GM12891 (cell line): ENCODE measurements around the gene TLL1.

ENCODE experiments used
- DNase-seq: peaks from one replicate; pipeline ENCODE4 v3.0.0; 2011; ENCODE audit warnings: low spot score; ENCODE audit not compliant: insufficient read length
- FAIRE-seq: peaks from 2 replicates; lab custom pipeline; 2011; peaks lifted over from hg19 to GRCh38; lab: Jason Lieb, UNC
- PAX5 ChIP-seq: IDR thresholded peaks from 2 replicates; pipeline ENCODE4 v1.6.1; 2011; ENCODE audit warnings: low read length, moderate library complexity, mild to moderate bottlenecking; ENCODE audit not compliant: insufficient read depth, severe bottlenecking
- POLR2A ChIP-seq: IDR thresholded peaks from 2 replicates; pipeline ENCODE4 v1.6.1; 2011; ENCODE audit warnings: low read depth, low read length, control low read depth
- POLR2AphosphoS5 ChIP-seq: IDR thresholded peaks from 2 replicates; pipeline ENCODE4 v1.6.1; 2011; ENCODE audit warnings: low read depth, low read length, control low read depth
- POU2F2 ChIP-seq: IDR thresholded peaks from 2 replicates; pipeline ENCODE4 v1.6.1; 2011; ENCODE audit warnings: low read depth, mild to moderate bottlenecking, control low read depth, low read length, moderate library complexity
- SPI1 ChIP-seq: IDR thresholded peaks from 2 replicates; pipeline ENCODE4 v1.6.1; 2011; ENCODE audit warnings: low read depth, low read length, control low read depth
- TAF1 ChIP-seq: IDR thresholded peaks from 2 replicates; pipeline ENCODE4 v1.6.1; 2011; ENCODE audit warnings: low read depth, low read length, control low read depth

Gene TLL1

GRCh38 chr4:165875446-165875845 lies 2.4 kb downstream of the TLL1 start:
- TF ChIP-seq POLR2AphosphoS5 (no peak), PAX5 (no peak), TAF1 (no peak), POU2F2 (no peak), POLR2A (no peak), SPI1 (no peak)
- no peak for DNase-seq
- no peak for FAIRE-seq

GRCh38 chr4:165877286-165877685 lies 4.2 kb downstream of the TLL1 start:
- DNase-seq (no peak), FAIRE-seq (no peak)
- no peak for TF ChIP-seq POU2F2
- TF ChIP-seq SPI1: no peak
- no peak for TF ChIP-seq PAX5
- TF ChIP-seq POLR2AphosphoS5: no peak
- no peak for TF ChIP-seq POLR2A
- no peak for TF ChIP-seq TAF1

- no peak for TF ChIP-seq POLR2A
- no peak for TF ChIP-seq POLR2AphosphoS5
- TF ChIP-seq PAX5: no peak
- TF ChIP-seq POU2F2: no peak
- TF ChIP-seq SPI1: no peak
- no peak for TF ChIP-seq TAF1
- DNase-seq: no peak
- no peak for FAIRE-seq
Observed at GRCh38 chr4:165879641-165880040, 6.6 kb downstream of the TLL1 start.

- FAIRE-seq: no peak
- no peak for DNase-seq
- TF ChIP-seq POLR2A (no peak), POLR2AphosphoS5 (no peak), TAF1 (no peak), POU2F2 (no peak), PAX5 (no peak), SPI1 (no peak)
Observed at GRCh38 chr4:165894159-165894558, 21.1 kb downstream of the TLL1 start.

GRCh38 chr4:165905405-165906027 lies 32.5 kb downstream of the TLL1 start:
- DNase-seq: no peak
- TF ChIP-seq POLR2A: no peak
- no peak for TF ChIP-seq POLR2AphosphoS5
- no peak for TF ChIP-seq TAF1
- TF ChIP-seq POU2F2: no peak
- no peak for TF ChIP-seq PAX5
- TF ChIP-seq SPI1: no peak
- FAIRE-seq: no peak

GRCh38 chr4:165906272-165906671 lies 33.2 kb downstream of the TLL1 start:
- DNase-seq: no peak
- no peak for FAIRE-seq

GRCh38 chr4:165909947-165910346 lies 36.9 kb downstream of the TLL1 start:
- FAIRE-seq: no peak
- TF ChIP-seq PAX5 (no peak), TAF1 (no peak), POLR2A (no peak), SPI1 (no peak), POLR2AphosphoS5 (no peak), POU2F2 (no peak)

More at GRCh38 chr4:165906272-165906671, 33.2 kb downstream of the TLL1 start:
- TF ChIP-seq POLR2AphosphoS5 (no peak), POU2F2 (no peak), POLR2A (no peak)

GRCh38 chr4:165915215-165915614 lies 42.2 kb downstream of the TLL1 start:
- no peak for TF ChIP-seq PAX5
- TF ChIP-seq TAF1: no peak
- TF ChIP-seq SPI1: no peak
- TF ChIP-seq POU2F2: no peak
- TF ChIP-seq POLR2A: no peak
- TF ChIP-seq POLR2AphosphoS5: no peak
- no peak for FAIRE-seq
- no peak for DNase-seq

More at GRCh38 chr4:165909947-165910346, 36.9 kb downstream of the TLL1 start:
- DNase-seq: no peak

- no peak for TF ChIP-seq POLR2A
- no peak for TF ChIP-seq SPI1
- no peak for TF ChIP-seq POU2F2
- no peak for TF ChIP-seq TAF1
- TF ChIP-seq PAX5: no peak
- TF ChIP-seq POLR2AphosphoS5: no peak
- no peak for FAIRE-seq
- DNase-seq: no peak
Observed at GRCh38 chr4:165921546-165921945, 48.5 kb downstream of the TLL1 start.

GRCh38 chr4:165922747-165923146 lies 49.7 kb downstream of the TLL1 start:
- FAIRE-seq: no peak
- TF ChIP-seq PAX5 (no peak), TAF1 (no peak), POLR2AphosphoS5 (no peak), POU2F2 (no peak), POLR2A (no peak), SPI1 (no peak)
- DNase-seq: no peak
